DND-41 (cell line): ENCODE measurements around the gene NCCRP1.

Source experiments
- ATAC-seq: fragments of 200-7000 bp; cut with Tn5 transposase; 3 replicates; pipeline ENCODE4 v1.9.1; 2021; ENCODE audit warnings: low read depth; ENCODE audit not compliant: insufficient read depth
- DNase-seq: peaks from one replicate; pipeline ENCODE4 v3.0.0-alpha.2; 2020
- H2AFZ ChIP-seq: 2 replicates; pipeline ENCODE4 v1.6.0; 2012; ENCODE audit warnings: low read depth, low read length
- H3K27ac ChIP-seq: 2 replicates; pipeline ENCODE4 v1.5.1; 2012; ENCODE audit warnings: low read length, inconsistent platforms
- H3K27me3 ChIP-seq: fragments of 200-600 bp; sonication (generic); 2 replicates; pipeline ENCODE4 v1.6.0; 2012; ENCODE audit warnings: low read length, mild to moderate bottlenecking, inconsistent platforms; ENCODE audit not compliant: insufficient read depth, poor library complexity
- H3K36me3 ChIP-seq: 2 replicates; pipeline ENCODE4 v1.5.1; 2012; ENCODE audit warnings: low read length, inconsistent platforms; ENCODE audit not compliant: insufficient read depth
- H3K4me1 ChIP-seq: 2 replicates; pipeline ENCODE4 v1.5.1; 2012; ENCODE audit warnings: mild to moderate bottlenecking, low read length; ENCODE audit not compliant: insufficient read depth
- H3K4me2 ChIP-seq: 2 replicates; pipeline ENCODE4 v1.6.0; 2012; ENCODE audit warnings: mild to moderate bottlenecking, moderate library complexity, low read length, inconsistent platforms; ENCODE audit not compliant: insufficient read depth
- H3K4me3 ChIP-seq, 2 experiments: fragments of 200-600 bp in 1 of 2; shearing (Covaris generic) in 1 of 2; 2 replicates each; pipeline ENCODE4 v1.5.1; 2012 to 2016; ENCODE audit warnings: inconsistent platforms in 2 of 2, low read length in 2 of 2, mild to moderate bottlenecking in 2 of 2, low read depth in 1 of 2, moderate library complexity in 1 of 2
- H3K79me2 ChIP-seq: 2 replicates; pipeline ENCODE4 v1.6.0; 2012; ENCODE audit warnings: low read length, inconsistent platforms; ENCODE audit not compliant: insufficient read depth
- H3K9ac ChIP-seq: 2 replicates; pipeline ENCODE4 v1.6.0; 2012; ENCODE audit warnings: low read depth, mild to moderate bottlenecking, inconsistent platforms, low read length, moderate library complexity
- H3K9me3 ChIP-seq: 2 replicates; pipeline ENCODE4 v1.5.1; 2012; ENCODE audit warnings: low read length, moderate library complexity, mild to moderate bottlenecking, inconsistent platforms; ENCODE audit not compliant: insufficient read depth, severe bottlenecking
- H4K20me1 ChIP-seq: 2 replicates; pipeline ENCODE4 v1.6.0; 2012; ENCODE audit warnings: low read length; ENCODE audit not compliant: insufficient read depth
- CTCF ChIP-seq: IDR thresholded peaks from 2 replicates; pipeline ENCODE4 v1.5.1; 2012; ENCODE audit warnings: borderline replicate concordance, low read length, moderate library complexity, mild to moderate bottlenecking; ENCODE audit not compliant: poor library complexity, severe bottlenecking; ENCODE audit errors: extremely low read depth
- EZH2 ChIP-seq: IDR thresholded peaks from 3 replicates; pipeline ENCODE4 v1.6.1; 2012; ENCODE audit warnings: borderline replicate concordance, low read depth, mild to moderate bottlenecking, moderate library complexity, low read length, inconsistent platforms; ENCODE audit not compliant: severe bottlenecking

NCCRP1 gene

GRCh38 chr19:39157997-39158389 is 38.8 kb upstream of the NCCRP1 start:
- no peaks in the 10 kb centered on the region for H3K4me1 ChIP-seq
- TF ChIP-seq CTCF (no peak), EZH2 (no peak)
- H4K20me1 ChIP-seq, result peaks cover 88% of the 10 kb centered on the region
- H3K4me2 ChIP-seq, result no peak overlapping the region
- peaks cover 9% of the 10 kb centered on the region; the same call in 1 of the 2 replicates for H3K36me3 ChIP-seq
- H3K79me2 ChIP-seq, result peaks cover 81% of the 10 kb centered on the region
- H3K4me3 ChIP-seq, result no peak overlapping the region
- H3K27me3 ChIP-seq, result no peaks in the 10 kb centered on the region
- H2AFZ ChIP-seq, result no peak overlapping the region
- no peak overlapping the region for H3K9ac ChIP-seq
- no peak overlapping the region for H3K27ac ChIP-seq
- no peaks in the 10 kb centered on the region for H3K9me3 ChIP-seq
- ATAC-seq, result no peak
- DNase-seq, result no peak

GRCh38 chr19:39158646-39159260 is 38.0 kb upstream of the NCCRP1 start:
- H3K9ac ChIP-seq, result no peak overlapping the region

GRCh38 chr19:39160523-39160861 is 36.3 kb upstream of the NCCRP1 start:
- Histone ChIP-seq H3K27ac (no peak overlapping the region), H3K4me1 (no peaks in the 10 kb centered on the region), H3K4me3 (no peak overlapping the region), H3K9ac (no peak overlapping the region), H3K9me3 (no peaks in the 10 kb centered on the region), H3K79me2 (peaks cover 75% of the 10 kb centered on the region), H3K4me2 (no peak overlapping the region), H4K20me1 (peaks cover 82% of the 10 kb centered on the region), H2AFZ (no peak overlapping the region), H3K27me3 (no peaks in the 10 kb centered on the region), H3K36me3 (peaks cover 9% of the 10 kb centered on the region; the same call in 1 of the 2 replicates)
- TF ChIP-seq EZH2, result no peak
- TF ChIP-seq CTCF, result no peak
- DNase-seq, result no peak
- ATAC-seq, result no peak

More at GRCh38 chr19:39158646-39159260, 38.0 kb upstream of the NCCRP1 start:
- H3K79me2 ChIP-seq, result peaks cover 82% of the 10 kb centered on the region
- no peak for DNase-seq
- peaks cover 90% of the 10 kb centered on the region for H4K20me1 ChIP-seq
- H3K4me2 ChIP-seq, result no peak overlapping the region
- H3K4me1 ChIP-seq, result no peaks in the 10 kb centered on the region
- no peak for ATAC-seq
- no peak overlapping the region for H3K27ac ChIP-seq
- no peaks in the 10 kb centered on the region for H3K27me3 ChIP-seq
- H2AFZ ChIP-seq, result no peak overlapping the region
- H3K9me3 ChIP-seq, result no peaks in the 10 kb centered on the region
- TF ChIP-seq CTCF, result no peak
- no peak for TF ChIP-seq EZH2
- H3K36me3 ChIP-seq, result peaks cover 9% of the 10 kb centered on the region; the same call in 1 of the 2 replicates
- no peak overlapping the region for H3K4me3 ChIP-seq
